Measurements from ENCODE around the gene NBAS. TPM values are rescaled to one million over a fixed set of nuclear protein-coding genes. Genes with fewer than 3 reads are reported as not detected.

NBAS gene
- total RNA-seq, 2 experiments from 2014 or later: 32.9 to 34.0 TPM

GRCh38 chr2:15145919-15146318 is 415.2 kb downstream of the NBAS start:
- no peak for DNase-seq
- CTCF ChIA-PET: interaction anchor here (1.3 kb wide), 1 partner anchor 9 kb away, joined by 3 read pairs; no protein-coding TSS in a partner anchor
- no peaks in the 10 kb centered on the region for H3K9me3 Mint-ChIP-seq (ENCODE audit: low read depth)
- H3K4me1 Mint-ChIP-seq: peaks cover 23% of the 10 kb centered on the region
- H3K27me3 Mint-ChIP-seq: no peaks in the 10 kb centered on the region
- no peak for ATAC-seq
- H3K4me3 Mint-ChIP-seq: no peak overlapping the region
- peaks cover 6% of the 10 kb centered on the region for H3K36me3 Mint-ChIP-seq
- no peak overlapping the region for H3K27ac Mint-ChIP-seq

GRCh38 chr2:15145046-15145817 is 415.9 kb downstream of the NBAS start:
- no peaks in the 10 kb centered on the region for H3K9me3 Mint-ChIP-seq (ENCODE audit: low read depth)
- peaks cover 23% of the 10 kb centered on the region for H3K4me1 Mint-ChIP-seq
- ATAC-seq (no peak), DNase-seq (no peak)
- H3K27me3 Mint-ChIP-seq: no peaks in the 10 kb centered on the region
- peaks cover 6% of the 10 kb centered on the region for H3K36me3 Mint-ChIP-seq
- CTCF ChIA-PET: interaction anchor here (1.3 kb wide), 1 partner anchor 9 kb away, joined by 3 read pairs; no protein-coding TSS in a partner anchor
- H3K27ac Mint-ChIP-seq: no peak overlapping the region
- H3K4me3 Mint-ChIP-seq: no peak overlapping the region

GRCh38 chr2:15142069-15142689 is 419.0 kb downstream of the NBAS start:
- peaks cover 23% of the 10 kb centered on the region for H3K4me1 Mint-ChIP-seq
- peaks cover 6% of the 10 kb centered on the region for H3K36me3 Mint-ChIP-seq
- DNase-seq: peak; percentile 89
- CTCF ChIA-PET: interaction anchor here (0.7 to 1.4 kb wide), 3 partner anchors 12 to 36 kb away, joined by 3 read pairs; no protein-coding TSS in a partner anchor
- H3K9me3 Mint-ChIP-seq (ENCODE audit: low read depth): peaks cover 3% of the 10 kb centered on the region
- H3K27me3 Mint-ChIP-seq: no peaks in the 10 kb centered on the region
- H3K4me3 Mint-ChIP-seq: no peak overlapping the region
- peak; percentile 99 for ATAC-seq
- peak overlapping the region; percentile 93 for H3K27ac Mint-ChIP-seq

- Mint-ChIP-seq H3K27me3 (no peaks in the 10 kb centered on the region), H3K9me3 (ENCODE audit: low read depth) (peaks cover 3% of the 10 kb centered on the region), H3K27ac (peak overlapping the region; percentile 59), H3K4me3 (no peak overlapping the region), H3K4me1 (peaks cover 23% of the 10 kb centered on the region), H3K36me3 (peaks cover 6% of the 10 kb centered on the region)
- CTCF ChIA-PET: interaction anchor here (1.4 kb wide), 1 partner anchor 21 kb away, joined by 3 read pairs; no protein-coding TSS in a partner anchor
- ATAC-seq: no peak
- DNase-seq: no peak
Measured at GRCh38 chr2:15141211-15141610, 419.9 kb downstream of the NBAS start.

- H3K4me3 Mint-ChIP-seq: no peak overlapping the region
- H3K27me3 Mint-ChIP-seq: no peaks in the 10 kb centered on the region
- CTCF ChIA-PET: no interaction called here
- peaks cover 6% of the 10 kb centered on the region for H3K4me1 Mint-ChIP-seq
- H3K36me3 Mint-ChIP-seq: peaks cover 4% of the 10 kb centered on the region
- DNase-seq (no peak), ATAC-seq (no peak)
- no peak overlapping the region for H3K27ac Mint-ChIP-seq
- H3K9me3 Mint-ChIP-seq (ENCODE audit: low read depth): peaks cover 3% of the 10 kb centered on the region
Measured at GRCh38 chr2:15136639-15137038, 424.5 kb downstream of the NBAS start.

- CTCF ChIA-PET: interaction anchor here (1.1 kb wide), 1 partner anchor 10 kb away, joined by 3 read pairs; no protein-coding TSS in a partner anchor
- H3K27ac Mint-ChIP-seq: no peak overlapping the region
- H3K27me3 Mint-ChIP-seq: no peaks in the 10 kb centered on the region
- DNase-seq (no peak), ATAC-seq (no peak)
- no peaks in the 10 kb centered on the region for H3K36me3 Mint-ChIP-seq
- no peak overlapping the region for H3K4me3 Mint-ChIP-seq
- H3K4me1 Mint-ChIP-seq: no peaks in the 10 kb centered on the region
- H3K9me3 Mint-ChIP-seq (ENCODE audit: low read depth): peaks cover 3% of the 10 kb centered on the region
Measured at GRCh38 chr2:15134957-15135356, 426.2 kb downstream of the NBAS start.

GRCh38 chr2:15133461-15133860 is 427.7 kb downstream of the NBAS start:
- no peak overlapping the region for H3K4me3 Mint-ChIP-seq
- CTCF ChIA-PET: no interaction called here
- no peaks in the 10 kb centered on the region for H3K9me3 Mint-ChIP-seq (ENCODE audit: low read depth)
- H3K27me3 Mint-ChIP-seq: no peaks in the 10 kb centered on the region
- ATAC-seq (no peak), DNase-seq (no peak)
- H3K4me1 Mint-ChIP-seq: no peaks in the 10 kb centered on the region
- no peaks in the 10 kb centered on the region for H3K36me3 Mint-ChIP-seq
- H3K27ac Mint-ChIP-seq: no peak overlapping the region

- CTCF ChIA-PET: no interaction called here
- Mint-ChIP-seq H3K36me3 (no peaks in the 10 kb centered on the region), H3K27ac (no peak overlapping the region)
Measured at GRCh38 chr2:15128846-15129245, 432.3 kb downstream of the NBAS start.

GRCh38 chr2:15127876-15128275 is 433.3 kb downstream of the NBAS start:
- Mint-ChIP-seq H3K27me3 (peaks cover 2% of the 10 kb centered on the region), H3K27ac (no peak overlapping the region), H3K4me3 (no peak overlapping the region), H3K36me3 (no peaks in the 10 kb centered on the region), H3K9me3 (ENCODE audit: low read depth) (no peaks in the 10 kb centered on the region), H3K4me1 (no peaks in the 10 kb centered on the region)
- CTCF ChIA-PET: no interaction called here
- no peak for DNase-seq
- no peak for ATAC-seq

More at GRCh38 chr2:15128846-15129245, 432.3 kb downstream of the NBAS start:
- H3K9me3 Mint-ChIP-seq (ENCODE audit: low read depth): no peaks in the 10 kb centered on the region
- H3K27me3 Mint-ChIP-seq: peaks cover 2% of the 10 kb centered on the region
- no peaks in the 10 kb centered on the region for H3K4me1 Mint-ChIP-seq
- DNase-seq (no peak), ATAC-seq (no peak)
- no peak overlapping the region for H3K4me3 Mint-ChIP-seq

GRCh38 chr2:15127301-15127700 is 433.8 kb downstream of the NBAS start:
- Mint-ChIP-seq H3K27me3 (peaks cover 2% of the 10 kb centered on the region), H3K36me3 (no peaks in the 10 kb centered on the region), H3K9me3 (ENCODE audit: low read depth) (no peaks in the 10 kb centered on the region), H3K27ac (no peak overlapping the region), H3K4me3 (no peak overlapping the region), H3K4me1 (no peaks in the 10 kb centered on the region)
- CTCF ChIA-PET: no interaction called here
- ATAC-seq: no peak
- DNase-seq: no peak

- Mint-ChIP-seq H3K36me3 (no peaks in the 10 kb centered on the region), H3K9me3 (ENCODE audit: low read depth) (no peaks in the 10 kb centered on the region), H3K4me3 (no peak overlapping the region), H3K4me1 (no peaks in the 10 kb centered on the region), H3K27ac (no peak overlapping the region), H3K27me3 (peaks cover 2% of the 10 kb centered on the region)
- no peak for ATAC-seq
- CTCF ChIA-PET: no interaction called here
- DNase-seq: no peak
Measured at GRCh38 chr2:15126373-15126772, 434.8 kb downstream of the NBAS start.

- ATAC-seq (no peak), DNase-seq (no peak)
- no peaks in the 10 kb centered on the region for H3K4me1 Mint-ChIP-seq
- H3K4me3 Mint-ChIP-seq: no peak overlapping the region
- H3K27me3 Mint-ChIP-seq: peaks cover 2% of the 10 kb centered on the region
- CTCF ChIA-PET: no interaction called here
- H3K36me3 Mint-ChIP-seq: no peaks in the 10 kb centered on the region
- no peak overlapping the region for H3K27ac Mint-ChIP-seq
- H3K9me3 Mint-ChIP-seq (ENCODE audit: low read depth): no peaks in the 10 kb centered on the region
Measured at GRCh38 chr2:15122915-15123314, 438.2 kb downstream of the NBAS start.

GRCh38 chr2:15120631-15121030 is 440.5 kb downstream of the NBAS start:
- H3K9me3 Mint-ChIP-seq (ENCODE audit: low read depth): no peaks in the 10 kb centered on the region
- peaks cover under 1% of the 10 kb centered on the region for H3K27me3 Mint-ChIP-seq
- no peaks in the 10 kb centered on the region for H3K4me1 Mint-ChIP-seq
- no peak overlapping the region for H3K27ac Mint-ChIP-seq
- H3K4me3 Mint-ChIP-seq: no peak overlapping the region
- DNase-seq (no peak), ATAC-seq (no peak)
- CTCF ChIA-PET: no interaction called here
- no peaks in the 10 kb centered on the region for H3K36me3 Mint-ChIP-seq

GRCh38 chr2:15119722-15120175 is 441.4 kb downstream of the NBAS start:
- DNase-seq (no peak), ATAC-seq (no peak)
- CTCF ChIA-PET: no interaction called here
- no peaks in the 10 kb centered on the region for H3K9me3 Mint-ChIP-seq (ENCODE audit: low read depth)
- H3K27me3 Mint-ChIP-seq: no peaks in the 10 kb centered on the region
- H3K4me3 Mint-ChIP-seq: no peak overlapping the region
- no peak overlapping the region for H3K27ac Mint-ChIP-seq
- no peaks in the 10 kb centered on the region for H3K36me3 Mint-ChIP-seq
- H3K4me1 Mint-ChIP-seq: no peaks in the 10 kb centered on the region

All from activated CD8-positive, alpha-beta memory T cell treated with anti-CD3 and anti-CD28 coated beads, Interleukin-2, amount 10 ng/mL, durations not matched to agents 7 days and 5 days (primary cell).